ENCODE measurements around the gene TXNIP.

TXNIP gene

GRCh38 chr1:146021050-146021445 lies 24.7 kb upstream of the TXNIP start:
- H3K4me1 ChIP-seq (ENCODE audit: control insufficient read depth in 1 of 2, insufficient read depth in 2 of 2, low read length in 2 of 2): no peaks in the 10 kb centered on the region
- no peaks in the 10 kb centered on the region for H3K79me1 ChIP-seq (ENCODE audit: low read length)
- H3K9me3 ChIP-seq (ENCODE audit: insufficient read depth, low read depth, low read length): peaks cover 2% of the 10 kb centered on the region
- H3K27me3 ChIP-seq (ENCODE audit: insufficient read depth, low read length): peaks cover 13% of the 10 kb centered on the region
- no peak overlapping the region for H2BK12ac ChIP-seq (ENCODE audit: low read length)
- H4K8ac ChIP-seq (ENCODE audit: low read depth, low read length): no peak overlapping the region
- no peaks in the 10 kb centered on the region for H3K36me3 ChIP-seq (ENCODE audit: control insufficient read depth in 1 of 2, insufficient read depth in 2 of 2, low read length in 2 of 2)
- no peak overlapping the region for H3K27ac ChIP-seq (ENCODE audit: low read depth, low read length)
- no peak overlapping the region for H3K18ac ChIP-seq (ENCODE audit: low read length)
- no peak overlapping the region for H2AK5ac ChIP-seq (ENCODE audit: low read length)
- no peak overlapping the region for H4K91ac ChIP-seq (ENCODE audit: low read depth, low read length)
- H3K79me2 ChIP-seq (ENCODE audit: control insufficient read depth, insufficient read depth, low read length, poor library complexity): no peaks in the 10 kb centered on the region
- H3K4ac ChIP-seq (ENCODE audit: low read depth, low read length): no peak overlapping the region
- no peak for DNase-seq
- no peak overlapping the region for H3K23ac ChIP-seq (ENCODE audit: low read length)
- H3K14ac ChIP-seq (ENCODE audit: low read length): no peak overlapping the region
- whole genome bisulfite sequencing (ENCODE audit: extremely low coverage, insufficient coverage, insufficient read length): no CpG with 5 or more reads among the region's 1 CpG
- no peak overlapping the region for H3K9ac ChIP-seq (ENCODE audit: low read length)
- H3K4me2 ChIP-seq (ENCODE audit: low read length): no peak overlapping the region
- no peak overlapping the region for H4K12ac ChIP-seq (ENCODE audit: low read depth, low read length)
- no peak overlapping the region for H2BK120ac ChIP-seq (ENCODE audit: insufficient read depth, low read length, poor library complexity)
- no peak overlapping the region for H2AFZ ChIP-seq (ENCODE audit: insufficient read depth, low read length, poor library complexity)
- H3K4me3 ChIP-seq (ENCODE audit: low read depth, low read length): no peak overlapping the region
- H2BK5ac ChIP-seq (ENCODE audit: low read depth, low read length, poor library complexity): no peak overlapping the region

DNA sequence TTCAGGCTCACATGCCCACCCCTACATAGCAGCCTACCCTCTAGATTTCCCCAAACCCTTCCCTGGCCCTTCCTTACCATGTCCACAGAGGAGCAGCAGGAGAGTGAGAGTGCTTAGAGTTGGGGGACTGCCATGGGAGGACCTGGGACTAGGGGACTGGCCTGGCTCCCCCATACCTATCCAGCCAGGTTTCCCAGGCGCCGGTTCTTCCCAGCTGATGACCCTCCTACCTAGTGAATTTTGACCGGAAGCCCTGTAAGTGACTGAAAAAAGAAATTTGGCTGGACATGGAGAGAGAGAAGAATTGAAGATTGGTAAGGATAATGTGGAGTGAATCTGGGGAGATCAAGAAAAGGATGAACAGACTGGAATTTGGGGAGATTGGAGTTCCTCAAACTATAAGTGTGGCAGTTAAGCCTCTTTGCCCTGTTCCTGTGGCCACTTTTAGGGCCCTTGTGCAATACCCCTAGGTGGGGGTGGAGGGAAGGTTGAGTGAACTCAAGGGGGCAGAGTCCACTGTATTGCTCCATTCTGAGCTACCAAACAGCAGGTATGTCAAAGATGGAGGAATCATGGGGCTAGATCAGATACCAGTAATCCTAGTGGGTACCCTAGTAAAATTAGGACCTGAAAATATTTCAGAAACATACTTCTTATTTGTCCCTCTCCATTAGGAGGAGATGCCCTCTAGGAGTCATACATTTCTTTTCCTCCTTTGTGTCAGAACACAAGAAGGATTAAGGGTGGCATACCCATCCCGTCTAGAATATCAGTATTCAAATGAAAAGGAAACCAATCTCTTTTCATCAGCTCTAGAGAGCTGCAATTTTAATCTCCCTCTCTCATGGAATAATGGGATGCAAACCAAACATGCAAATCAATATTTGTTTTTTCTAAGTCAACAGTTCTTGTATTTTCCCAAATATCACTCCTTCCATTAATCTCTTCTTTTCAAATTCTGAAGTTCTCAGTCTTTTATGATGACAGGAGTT lies 24.0 kb upstream of the TXNIP start:
- no peak overlapping the region for H2AFZ ChIP-seq (ENCODE audit: insufficient read depth, low read length, poor library complexity)
- no peak overlapping the region for H3K27ac ChIP-seq (ENCODE audit: low read depth, low read length)
- H4K12ac ChIP-seq (ENCODE audit: low read depth, low read length): no peak overlapping the region
- WGBS (ENCODE audit: extremely low coverage, insufficient coverage, insufficient read length): no CpG with 5 or more reads among the region's 4 CpGs
- H4K91ac ChIP-seq (ENCODE audit: low read depth, low read length): no peak overlapping the region
- no peak overlapping the region for H2AK5ac ChIP-seq (ENCODE audit: low read length)
- H3K79me1 ChIP-seq (ENCODE audit: low read length): no peaks in the 10 kb centered on the region
- H3K23ac ChIP-seq (ENCODE audit: low read length): no peak overlapping the region
- H3K79me2 ChIP-seq (ENCODE audit: control insufficient read depth, insufficient read depth, low read length, poor library complexity): no peaks in the 10 kb centered on the region
- H3K27me3 ChIP-seq (ENCODE audit: insufficient read depth, low read length): peaks cover 13% of the 10 kb centered on the region
- no peak overlapping the region for H2BK5ac ChIP-seq (ENCODE audit: low read depth, low read length, poor library complexity)
- no peak overlapping the region for H3K4me2 ChIP-seq (ENCODE audit: low read length)
- no peak overlapping the region for H3K18ac ChIP-seq (ENCODE audit: low read length)
- H3K9ac ChIP-seq (ENCODE audit: low read length): no peak overlapping the region
- no peaks in the 10 kb centered on the region for H3K4me1 ChIP-seq (ENCODE audit: control insufficient read depth in 1 of 2, insufficient read depth in 2 of 2, low read length in 2 of 2)
- no peaks in the 10 kb centered on the region for H3K36me3 ChIP-seq (ENCODE audit: control insufficient read depth in 1 of 2, insufficient read depth in 2 of 2, low read length in 2 of 2)
- H3K14ac ChIP-seq (ENCODE audit: low read length): no peak overlapping the region
- H3K4ac ChIP-seq (ENCODE audit: low read depth, low read length): no peak overlapping the region
- no peak overlapping the region for H3K4me3 ChIP-seq (ENCODE audit: low read depth, low read length)
- H2BK12ac ChIP-seq (ENCODE audit: low read length): no peak overlapping the region
- DNase-seq: no peak
- no peak overlapping the region for H4K8ac ChIP-seq (ENCODE audit: low read depth, low read length)
- H2BK120ac ChIP-seq (ENCODE audit: insufficient read depth, low read length, poor library complexity): no peak overlapping the region
- peaks cover 2% of the 10 kb centered on the region for H3K9me3 ChIP-seq (ENCODE audit: insufficient read depth, low read depth, low read length)

DNA sequence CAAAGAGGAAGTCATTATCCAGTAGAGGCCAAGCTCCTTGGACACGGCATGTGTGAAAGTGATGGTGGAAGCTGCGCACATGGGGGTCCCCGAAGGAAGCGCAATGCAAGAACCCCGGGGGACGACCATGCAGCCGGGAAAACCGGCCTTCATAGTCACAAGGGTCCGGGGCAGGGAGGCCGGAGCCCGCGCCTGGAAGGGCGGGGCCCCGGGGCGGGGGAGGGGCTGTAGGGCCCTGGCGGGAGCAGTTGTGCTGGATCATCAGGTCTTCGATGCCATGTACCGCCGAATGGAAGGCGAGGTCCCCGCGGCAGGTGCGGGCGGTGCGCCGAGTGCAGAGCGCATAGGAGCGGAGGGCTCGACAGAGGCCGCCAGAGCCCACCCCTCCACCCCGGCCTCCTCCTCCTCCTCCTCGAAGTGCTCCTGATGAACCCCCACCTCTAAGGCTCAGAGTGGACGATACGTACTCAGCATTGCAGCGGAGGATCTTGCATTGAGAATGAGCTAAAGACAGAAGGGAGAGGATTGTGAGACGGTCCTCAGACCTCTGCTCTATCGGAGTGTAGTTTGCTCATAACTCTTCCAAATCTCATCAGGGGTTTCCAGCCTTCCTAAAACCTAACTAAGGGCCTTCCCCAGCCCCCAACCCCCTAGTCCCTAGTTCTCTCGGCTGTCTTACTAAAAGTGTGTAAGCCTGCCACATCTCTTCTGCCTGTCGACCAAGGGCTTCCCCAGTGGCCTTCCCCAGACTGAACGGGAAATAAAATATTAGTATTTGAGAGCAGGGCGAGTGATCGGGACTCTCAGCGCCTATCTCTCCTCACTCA lies 23.1 kb upstream of the TXNIP start:
- DNase-seq: no peak
- no CpG with 5 or more reads among the region's 43 CpGs for WGBS (ENCODE audit: extremely low coverage, insufficient coverage, insufficient read length)
- Histone ChIP-seq H3K9me3 (ENCODE audit: insufficient read depth, low read depth, low read length) (peaks cover 2% of the 10 kb centered on the region), H2AK5ac (ENCODE audit: low read length) (no peak overlapping the region), H3K4me2 (ENCODE audit: low read length) (no peak overlapping the region), H3K4ac (ENCODE audit: low read depth, low read length) (no peak overlapping the region), H3K27ac (ENCODE audit: low read depth, low read length) (no peak overlapping the region), H2BK120ac (ENCODE audit: insufficient read depth, low read length, poor library complexity) (no peak overlapping the region), H3K4me1 (ENCODE audit: control insufficient read depth in 1 of 2, insufficient read depth in 2 of 2, low read length in 2 of 2) (no peaks in the 10 kb centered on the region), H3K36me3 (ENCODE audit: control insufficient read depth in 1 of 2, insufficient read depth in 2 of 2, low read length in 2 of 2) (no peaks in the 10 kb centered on the region), H3K4me3 (ENCODE audit: low read depth, low read length) (no peak overlapping the region), H4K91ac (ENCODE audit: low read depth, low read length) (no peak overlapping the region), H2BK12ac (ENCODE audit: low read length) (no peak overlapping the region), H3K14ac (ENCODE audit: low read length) (no peak overlapping the region), H3K23ac (ENCODE audit: low read length) (no peak overlapping the region), H3K27me3 (ENCODE audit: insufficient read depth, low read length) (peaks cover 13% of the 10 kb centered on the region), H4K8ac (ENCODE audit: low read depth, low read length) (no peak overlapping the region), H4K12ac (ENCODE audit: low read depth, low read length) (no peak overlapping the region), H3K9ac (ENCODE audit: low read length) (no peak overlapping the region), H2BK5ac (ENCODE audit: low read depth, low read length, poor library complexity) (no peak overlapping the region), H2AFZ (ENCODE audit: insufficient read depth, low read length, poor library complexity) (no peak overlapping the region), H3K79me2 (ENCODE audit: control insufficient read depth, insufficient read depth, low read length, poor library complexity) (no peaks in the 10 kb centered on the region), H3K18ac (ENCODE audit: low read length) (no peak overlapping the region), H3K79me1 (ENCODE audit: low read length) (no peaks in the 10 kb centered on the region)

GRCh38 chr1:146016891-146017290 lies 20.5 kb upstream of the TXNIP start:
- no peak overlapping the region for H3K23ac ChIP-seq (ENCODE audit: low read length)
- H4K91ac ChIP-seq (ENCODE audit: low read depth, low read length): no peak overlapping the region
- no peak overlapping the region for H2BK120ac ChIP-seq (ENCODE audit: insufficient read depth, low read length, poor library complexity)
- H4K12ac ChIP-seq (ENCODE audit: low read depth, low read length): no peak overlapping the region
- no CpG with 5 or more reads among the region's 1 CpG for WGBS (ENCODE audit: extremely low coverage, insufficient coverage, insufficient read length)
- no peak overlapping the region for H2AFZ ChIP-seq (ENCODE audit: insufficient read depth, low read length, poor library complexity)
- H3K27me3 ChIP-seq (ENCODE audit: insufficient read depth, low read length): peaks cover 13% of the 10 kb centered on the region
- no peak overlapping the region for H3K9ac ChIP-seq (ENCODE audit: low read length)
- H3K18ac ChIP-seq (ENCODE audit: low read length): no peak overlapping the region
- H3K9me3 ChIP-seq (ENCODE audit: insufficient read depth, low read depth, low read length): peaks cover 2% of the 10 kb centered on the region
- H3K79me1 ChIP-seq (ENCODE audit: low read length): no peaks in the 10 kb centered on the region
- no peaks in the 10 kb centered on the region for H3K79me2 ChIP-seq (ENCODE audit: control insufficient read depth, insufficient read depth, low read length, poor library complexity)
- no peak overlapping the region for H3K4me2 ChIP-seq (ENCODE audit: low read length)
- no peak overlapping the region for H2AK5ac ChIP-seq (ENCODE audit: low read length)
- no peak overlapping the region for H3K4ac ChIP-seq (ENCODE audit: low read depth, low read length)
- no peak overlapping the region for H3K14ac ChIP-seq (ENCODE audit: low read length)
- DNase-seq: no peak
- H3K36me3 ChIP-seq (ENCODE audit: control insufficient read depth in 1 of 2, insufficient read depth in 2 of 2, low read length in 2 of 2): no peaks in the 10 kb centered on the region
- H2BK5ac ChIP-seq (ENCODE audit: low read depth, low read length, poor library complexity): no peak overlapping the region
- H4K8ac ChIP-seq (ENCODE audit: low read depth, low read length): no peak overlapping the region
- no peak overlapping the region for H3K27ac ChIP-seq (ENCODE audit: low read depth, low read length)
- no peak overlapping the region for H2BK12ac ChIP-seq (ENCODE audit: low read length)
- no peaks in the 10 kb centered on the region for H3K4me1 ChIP-seq (ENCODE audit: control insufficient read depth in 1 of 2, insufficient read depth in 2 of 2, low read length in 2 of 2)
- H3K4me3 ChIP-seq (ENCODE audit: low read depth, low read length): no peak overlapping the region
